Right renal pelvis (tissue), 4 donors: ENCODE measurements around the gene OSBPL1A. TPM values are rescaled to one million over a fixed set of nuclear protein-coding genes. Genes with fewer than 3 reads are reported as not detected.
"Not testable (repeated sequence)": the region's sequence is repeated elsewhere in the genome, so short reads cannot be mapped to it uniquely, and the experiment has no call there.

Experiments
- DNase-seq, 4 donors: peaks; one replicate each; pipeline ENCODE4 v3.0.0-alpha.2; 2013; ENCODE audit warnings: low read depth in 4 of 4, low spot score in 3 of 4, missing footprints in 1 of 4
- polyA plus RNA-seq, 4 donors: library from polyadenylated mRNA; unstranded; fragments of 120-200 nt; gene quantifications; one replicate each; pipeline ENCODE4 v1.2.1, GENCODE V29; 2013; ENCODE audit not compliant: insufficient read length in 4 of 4

OSBPL1A gene
- polyA plus RNA-seq, 4 donors, result 51.2 to 57.4 (median 52.4) TPM

DNA sequence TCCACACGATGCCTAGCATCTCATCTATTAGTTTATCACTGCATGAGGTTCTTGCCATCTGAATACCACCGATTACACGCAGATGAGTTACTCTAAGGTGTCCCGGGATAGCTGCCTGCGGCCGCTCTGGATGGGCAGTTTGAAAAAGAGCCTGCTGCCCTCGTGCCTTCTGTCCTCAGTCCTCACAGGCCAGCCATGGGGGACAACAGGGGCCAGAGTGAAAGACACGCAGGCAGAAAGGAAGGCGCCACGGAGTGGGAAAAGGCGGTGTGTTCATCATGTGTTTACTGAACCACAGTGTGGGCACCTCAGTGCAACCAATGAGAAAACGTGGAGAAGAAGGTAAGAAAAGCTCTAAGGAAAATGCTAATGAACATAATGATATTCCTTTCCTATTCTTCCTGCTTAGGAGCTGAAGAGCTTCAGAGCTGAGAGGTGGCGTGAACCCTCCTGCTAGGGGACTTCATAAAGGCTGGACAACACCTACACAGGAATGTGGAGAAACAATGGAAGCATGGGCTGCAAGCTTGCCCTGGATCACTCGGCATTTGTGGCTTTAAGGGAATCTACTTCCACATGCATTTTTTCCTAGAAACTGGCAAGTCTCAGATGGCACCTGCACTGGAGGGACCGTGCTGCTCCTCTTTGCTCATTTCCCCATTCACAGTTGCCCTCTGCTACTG is 207.8 kb downstream of the OSBPL1A start:
- no peak for DNase-seq

DNA sequence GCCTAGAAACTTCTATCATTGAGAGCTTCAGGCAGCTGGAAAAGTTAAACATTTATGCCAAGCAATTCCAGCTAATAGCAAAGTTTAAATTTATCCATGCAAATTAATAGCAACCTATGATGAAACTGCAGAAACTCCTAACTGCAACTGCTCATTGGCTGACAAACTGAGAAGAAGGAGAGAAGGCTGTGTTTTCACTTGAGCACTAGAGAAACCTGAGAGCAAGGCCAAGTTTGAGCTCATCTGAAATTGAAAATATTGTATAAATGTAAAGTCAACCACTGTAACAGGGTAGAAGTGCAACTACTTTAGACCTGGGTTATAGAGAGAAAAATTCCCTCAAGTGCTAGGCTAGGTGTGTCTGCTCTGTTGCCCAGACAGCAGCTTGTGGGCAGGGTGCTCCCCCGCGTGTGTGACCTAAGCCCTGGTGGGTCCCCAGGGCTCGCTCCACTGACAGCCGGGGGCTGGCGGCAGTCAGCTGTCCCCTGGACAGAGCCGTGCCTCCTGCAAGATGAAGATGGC is 208.6 kb downstream of the OSBPL1A start:
- no peak for DNase-seq

DNA sequence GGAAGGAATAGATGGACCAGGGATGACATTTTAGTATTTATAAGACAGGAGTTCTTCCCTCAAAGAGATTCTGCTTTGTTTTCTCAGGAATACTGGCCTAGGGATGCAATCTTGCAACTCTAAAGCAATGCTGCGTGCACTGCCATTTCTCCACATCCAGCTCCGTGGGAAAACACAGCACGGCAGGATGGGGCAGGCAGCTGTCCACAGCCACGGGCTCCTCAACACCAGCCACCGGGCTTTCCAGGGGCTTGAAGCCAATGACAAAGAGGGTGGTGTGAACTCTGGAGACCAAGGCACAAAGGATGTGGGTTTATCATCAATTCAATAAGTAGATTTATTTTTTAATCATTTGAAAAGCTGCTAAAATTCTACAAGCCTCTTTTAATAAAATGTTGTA is 209.5 kb downstream of the OSBPL1A start:
- DNase-seq, result no peak

DNA sequence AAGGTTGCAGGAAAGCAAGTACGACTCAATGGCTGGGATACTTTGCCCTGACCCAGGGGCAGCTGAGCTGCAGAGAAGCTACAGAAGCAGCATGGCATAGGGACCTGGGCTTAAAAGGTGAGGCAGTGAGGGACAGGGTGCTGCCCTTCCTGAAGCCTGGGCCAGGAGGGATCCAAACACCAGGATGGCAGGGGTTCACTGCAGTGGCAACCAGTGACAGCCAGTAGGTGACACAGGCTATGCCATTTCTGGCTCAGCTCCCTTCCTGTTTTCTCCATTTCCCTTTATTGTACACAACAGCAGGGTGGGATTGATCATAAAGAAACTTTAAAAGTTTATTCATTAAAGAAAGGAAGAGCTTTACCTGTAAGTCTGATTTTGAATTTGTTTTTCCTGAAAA is 209.9 kb downstream of the OSBPL1A start:
- no peak for DNase-seq

DNA sequence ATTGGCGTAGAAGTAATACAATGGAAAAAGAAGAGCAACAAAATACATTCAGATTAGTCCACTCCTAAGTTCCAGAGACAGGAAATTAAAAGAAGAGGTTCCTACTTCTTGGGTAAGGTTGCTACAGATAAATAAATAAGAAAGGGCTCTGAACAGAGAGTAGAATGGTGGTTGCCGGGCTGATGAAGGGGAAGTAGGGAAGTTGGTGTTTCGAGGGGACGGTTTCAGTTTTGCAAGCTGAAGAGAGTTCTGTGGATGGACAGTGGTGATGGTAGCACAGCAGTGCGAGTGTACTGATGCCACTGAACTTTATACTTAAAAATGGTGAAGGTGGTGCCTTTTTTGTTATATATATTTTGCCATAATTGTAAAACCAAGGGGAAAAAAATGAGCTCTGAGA is 210.6 kb downstream of the OSBPL1A start:
- DNase-seq, result no peak

DNA sequence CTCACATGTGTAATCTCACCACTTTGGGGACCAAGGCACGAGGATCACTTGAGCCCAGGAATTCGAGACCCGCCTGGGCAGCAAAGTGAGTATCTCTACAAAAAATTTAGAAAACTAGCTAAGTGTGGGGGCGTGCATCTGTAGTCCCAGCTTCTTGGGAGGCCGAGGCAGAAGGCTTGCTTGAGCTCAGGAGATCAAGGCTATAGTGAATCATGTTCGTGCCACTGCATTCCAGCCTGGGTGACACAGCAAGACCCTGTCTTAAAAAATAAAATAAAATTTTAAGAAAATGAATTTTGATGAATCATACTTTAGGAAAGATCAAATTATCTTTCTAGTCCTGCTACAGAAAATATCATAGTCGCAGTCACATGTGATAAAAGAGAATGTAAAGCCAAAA is 211.8 kb downstream of the OSBPL1A start:
- no peak for DNase-seq

DNA sequence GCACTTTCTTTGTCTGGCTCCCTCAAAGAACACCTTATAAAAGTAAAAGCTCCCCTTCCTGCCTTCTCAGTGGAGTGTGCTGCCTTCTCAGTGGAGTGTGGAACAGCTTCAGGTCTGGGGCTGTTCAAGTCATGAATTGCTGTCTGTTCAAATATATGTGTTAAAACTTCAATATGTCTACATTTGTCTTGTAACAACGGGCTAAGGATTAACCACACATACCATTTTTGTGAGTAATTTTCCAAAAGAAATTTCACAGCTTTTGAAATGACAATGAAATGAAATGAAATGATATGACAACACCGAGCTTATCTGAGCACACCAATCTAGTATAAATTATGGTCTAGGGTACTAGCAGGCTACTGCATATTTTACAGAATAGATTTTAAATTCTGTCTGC is 215.8 kb downstream of the OSBPL1A start:
- no peak for DNase-seq

DNA sequence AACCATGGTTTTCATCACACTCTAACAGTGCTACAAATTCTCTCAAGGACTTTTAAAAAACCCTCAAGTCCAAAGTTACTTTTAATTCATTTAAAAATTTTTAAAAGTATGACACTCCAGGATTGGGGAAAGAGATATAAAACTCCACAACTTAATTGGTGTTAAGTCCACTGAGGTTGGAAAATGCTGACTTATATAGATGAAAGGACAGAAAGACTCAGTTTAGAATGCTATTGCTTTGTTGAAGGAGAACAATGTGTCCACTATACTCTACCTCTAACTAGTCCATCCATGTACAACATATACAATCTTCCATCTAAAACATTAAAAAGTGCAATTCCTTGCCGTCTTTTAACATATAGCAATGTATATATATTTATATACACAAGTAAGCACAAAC is 217.6 kb downstream of the OSBPL1A start:
- no peak for DNase-seq

DNA sequence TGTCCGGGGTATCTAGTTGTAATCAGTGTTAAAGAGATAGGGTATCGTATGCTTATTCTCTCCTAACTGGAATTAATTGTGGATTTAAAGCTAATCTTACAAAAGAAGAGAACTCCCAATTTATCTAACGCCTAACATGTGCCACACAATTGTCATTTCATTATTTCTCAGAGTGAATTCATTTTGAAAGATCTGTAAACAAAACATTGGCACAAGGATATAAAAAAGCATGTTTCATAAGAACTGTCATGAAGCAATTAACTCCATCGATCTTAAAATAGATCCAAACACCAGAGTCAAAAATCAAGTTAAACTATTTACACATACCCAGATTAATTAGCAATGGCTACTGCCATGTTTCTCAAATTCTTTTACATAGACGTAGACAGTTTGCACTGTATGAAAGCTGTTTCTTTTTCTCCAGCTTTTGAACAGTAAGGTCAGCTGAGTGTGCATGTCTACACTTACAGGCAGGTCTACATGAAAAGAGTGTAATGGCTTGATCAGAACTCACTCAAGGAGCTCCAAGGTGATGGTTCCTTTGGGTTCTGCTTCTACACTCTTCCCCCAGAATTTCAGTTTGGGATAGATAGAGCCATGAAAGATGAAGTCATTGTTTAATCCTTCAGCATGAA is 220.0 kb downstream of the OSBPL1A start:
- DNase-seq, result no peak

DNA sequence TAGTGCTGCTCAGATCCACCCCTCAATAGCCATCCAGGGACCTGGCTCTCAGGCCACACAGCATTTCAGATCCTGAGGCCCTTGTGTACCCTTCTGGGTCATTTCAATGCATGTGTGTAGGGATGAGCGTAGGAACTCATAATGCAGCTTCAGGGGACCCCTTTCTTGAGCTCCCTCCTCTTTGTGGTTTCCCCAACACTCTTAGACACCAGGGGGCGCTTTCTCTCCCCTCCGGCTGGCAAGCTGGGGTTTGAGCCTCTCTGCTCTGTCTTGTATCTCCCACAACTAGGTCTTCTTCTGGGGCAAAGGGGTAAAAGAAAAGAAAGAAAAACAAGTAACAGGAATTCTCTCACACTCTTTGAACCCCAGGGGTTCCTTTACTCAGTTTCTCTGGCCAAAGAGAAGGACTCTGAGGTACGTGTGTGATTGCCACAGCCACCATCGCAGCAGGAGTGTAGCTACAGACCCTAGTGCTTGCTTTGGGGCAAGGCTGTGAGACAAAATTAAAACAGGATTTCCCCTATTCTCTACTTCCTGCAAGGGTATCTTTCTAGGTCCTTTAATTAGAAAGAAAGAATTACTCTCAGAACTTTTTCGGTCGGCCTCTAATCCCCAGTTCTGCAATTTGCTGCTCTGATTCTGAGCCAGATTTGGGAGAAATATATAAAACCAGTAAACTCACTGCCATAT is 220.8 kb downstream of the OSBPL1A start:
- DNase-seq, result peak in 2 of 4 donors; percentile 18 to 27

DNA sequence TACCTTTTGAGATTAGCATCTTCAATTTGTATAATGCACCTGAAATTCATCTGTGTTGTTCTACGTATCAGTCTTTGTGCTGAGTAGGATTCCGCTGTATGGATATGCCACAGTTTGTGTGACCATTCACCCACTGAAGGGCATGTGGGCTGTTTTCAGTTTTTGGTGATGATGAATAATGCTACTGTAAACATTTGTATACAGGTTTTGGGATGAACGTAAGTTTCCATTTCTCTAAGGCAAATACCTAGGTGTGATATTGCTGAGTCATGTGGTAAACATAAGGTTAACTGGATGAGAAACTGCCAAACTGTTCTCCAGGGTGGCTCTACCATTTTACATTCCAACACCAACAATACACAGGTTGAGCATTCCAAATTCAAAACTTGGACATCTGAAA is 223.6 kb downstream of the OSBPL1A start:
- no peak for DNase-seq

DNA sequence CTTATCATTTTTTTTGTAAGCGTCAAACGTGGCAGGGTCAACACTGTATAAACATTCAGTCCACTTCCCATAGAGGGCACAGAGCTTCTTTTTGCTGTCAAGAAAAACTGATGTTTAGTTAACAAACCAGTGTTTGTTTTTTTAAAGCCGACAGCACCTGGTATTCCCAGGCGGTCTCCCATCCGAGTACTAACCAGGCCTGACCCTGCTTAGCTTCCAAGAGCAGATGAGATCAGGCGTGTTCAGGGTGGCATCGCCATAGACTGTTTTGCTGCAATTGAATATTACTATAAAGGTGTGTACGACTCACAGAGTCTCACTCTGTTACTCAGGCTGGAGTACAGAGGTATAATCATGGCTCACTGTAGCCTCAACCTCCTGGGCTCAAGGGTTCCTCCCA is 227.3 kb downstream of the OSBPL1A start:
- DNase-seq, result no peak

DNA sequence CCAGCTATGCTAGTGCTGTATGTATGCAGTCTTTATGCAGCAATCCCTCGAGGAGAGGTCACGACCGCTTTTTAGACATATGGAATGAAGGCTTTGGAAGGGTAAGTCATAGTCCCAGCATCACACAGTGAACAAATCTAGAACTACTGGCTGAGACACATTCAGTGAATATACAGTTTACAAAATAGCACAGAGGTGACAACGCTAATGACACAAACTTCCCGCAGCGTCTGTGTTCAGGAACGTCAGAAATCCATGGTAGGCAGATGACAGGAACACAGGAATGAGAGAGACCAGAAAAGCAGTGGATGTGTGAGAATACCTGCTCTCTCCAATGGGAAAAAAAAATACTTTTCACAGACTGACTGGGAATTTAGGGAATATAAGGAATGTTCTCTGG is 229.1 kb downstream of the OSBPL1A start:
- DNase-seq, result no peak

DNA sequence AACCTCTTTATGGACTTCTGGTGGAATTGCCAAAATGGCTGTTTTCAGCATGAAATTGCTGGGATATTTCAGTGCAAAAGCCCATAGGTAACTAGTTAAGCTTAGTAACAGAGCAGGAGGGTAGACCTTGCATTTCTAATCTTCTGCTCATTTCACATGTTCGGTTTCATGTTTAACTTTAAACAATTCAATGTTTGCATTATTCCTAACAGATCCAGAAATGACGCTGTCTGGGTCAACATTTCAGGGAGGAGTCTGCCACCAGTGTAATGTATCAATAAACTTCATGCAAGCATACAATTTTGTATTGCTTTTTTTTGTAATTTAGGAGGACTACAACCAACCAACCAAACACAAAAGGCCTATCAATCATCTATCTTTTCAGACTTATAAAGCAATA is 236.3 kb downstream of the OSBPL1A start:
- no peak for DNase-seq

DNA sequence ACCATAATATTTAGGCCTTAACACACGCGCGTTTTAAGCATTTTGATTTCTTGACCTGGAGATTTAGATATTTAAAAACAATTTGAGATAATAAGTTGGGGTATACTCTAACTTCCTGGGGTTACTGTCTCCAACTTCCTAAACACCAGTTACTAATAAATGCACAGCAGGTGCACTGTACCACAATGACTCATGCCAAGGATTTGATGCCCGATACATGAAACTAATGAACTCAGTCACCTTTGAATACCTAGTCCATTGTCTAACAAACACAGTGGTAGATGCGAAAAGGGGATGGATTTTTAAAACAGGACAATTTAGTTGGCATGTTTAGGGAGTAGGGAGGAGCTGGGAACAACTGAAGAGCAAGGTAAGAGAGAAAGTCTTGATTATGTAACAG is 237.5 kb downstream of the OSBPL1A start:
- DNase-seq, result no peak

DNA sequence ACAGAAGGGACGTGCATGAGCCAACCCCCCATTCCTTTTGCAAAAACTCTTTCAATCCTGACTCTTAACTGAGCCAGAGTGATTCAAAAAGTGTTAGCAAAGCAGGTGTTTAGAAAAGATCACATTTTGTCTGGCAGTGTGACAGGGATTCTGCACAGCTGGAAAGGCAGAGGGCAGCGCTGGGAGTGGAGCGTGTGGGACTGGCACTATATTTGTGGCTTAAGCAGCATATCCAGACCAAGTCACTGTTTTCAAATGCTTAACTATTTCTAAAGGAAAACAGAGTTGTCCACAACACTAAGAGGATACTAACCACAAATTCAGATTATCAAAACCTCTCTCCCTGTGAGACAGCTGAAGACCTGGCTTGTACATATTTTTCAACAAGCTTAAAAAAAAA is 239.8 kb downstream of the OSBPL1A start:
- no peak for DNase-seq

DNA sequence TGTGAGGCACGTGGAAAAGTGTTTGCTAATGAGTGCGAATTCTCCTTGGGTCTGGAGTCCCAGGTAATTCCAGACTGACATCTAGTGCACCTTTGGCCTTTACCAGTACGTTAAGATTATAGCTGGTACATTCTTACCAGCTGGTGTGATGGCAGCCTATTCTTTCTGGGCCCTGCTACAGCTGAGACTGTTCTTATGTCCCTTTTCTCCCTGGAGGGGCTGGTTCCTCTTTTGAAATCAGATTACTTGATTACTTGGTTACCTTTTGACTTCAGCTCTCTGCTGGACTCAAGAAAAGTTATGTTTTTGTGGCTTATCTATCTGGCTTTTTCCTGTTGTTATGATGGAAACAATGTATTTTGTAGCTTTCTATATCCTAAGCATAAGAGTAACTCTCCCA is 244.2 kb downstream of the OSBPL1A start:
- DNase-seq, result no peak

DNA sequence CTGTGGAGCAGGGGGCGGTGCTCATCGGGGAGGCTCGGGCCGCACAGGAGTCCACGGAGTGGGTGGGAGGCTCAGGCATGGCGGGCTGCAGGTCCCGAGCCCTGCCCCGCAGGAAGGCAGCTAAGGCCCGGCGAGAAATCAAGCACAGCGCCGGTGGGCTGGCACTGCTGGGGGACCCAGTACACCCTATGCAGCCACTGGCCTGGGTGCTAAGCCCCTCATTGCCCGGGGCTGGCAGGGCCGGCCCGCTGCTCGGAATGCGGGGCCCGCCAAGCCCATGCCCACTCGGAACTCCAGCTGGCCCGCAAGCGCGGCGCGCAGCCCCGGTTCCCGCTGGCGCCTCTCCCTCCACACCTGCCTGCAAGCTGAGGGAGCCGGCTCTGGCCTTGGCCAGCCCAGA is 248.0 kb downstream of the OSBPL1A start:
- not testable (repeated sequence) for DNase-seq

DNA sequence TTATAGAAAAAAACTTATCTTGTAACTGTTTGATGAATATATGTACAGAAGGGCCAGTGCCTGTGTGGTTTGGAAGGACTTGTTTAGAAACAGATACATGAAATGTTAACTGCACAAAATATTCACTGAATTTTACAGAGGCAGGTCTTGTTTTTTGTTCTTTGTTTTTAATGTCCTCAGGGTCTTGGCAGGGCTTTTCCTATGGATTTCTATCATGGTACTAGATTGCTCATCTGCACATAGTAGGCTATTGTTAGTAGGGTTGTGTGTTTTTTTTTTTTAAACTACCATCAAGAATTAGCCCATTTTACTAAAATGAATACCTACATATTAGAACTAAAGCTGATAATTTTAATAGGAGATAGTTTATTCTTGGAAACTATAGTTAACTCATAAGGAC is 255.2 kb downstream of the OSBPL1A start:
- DNase-seq, result no peak

DNA sequence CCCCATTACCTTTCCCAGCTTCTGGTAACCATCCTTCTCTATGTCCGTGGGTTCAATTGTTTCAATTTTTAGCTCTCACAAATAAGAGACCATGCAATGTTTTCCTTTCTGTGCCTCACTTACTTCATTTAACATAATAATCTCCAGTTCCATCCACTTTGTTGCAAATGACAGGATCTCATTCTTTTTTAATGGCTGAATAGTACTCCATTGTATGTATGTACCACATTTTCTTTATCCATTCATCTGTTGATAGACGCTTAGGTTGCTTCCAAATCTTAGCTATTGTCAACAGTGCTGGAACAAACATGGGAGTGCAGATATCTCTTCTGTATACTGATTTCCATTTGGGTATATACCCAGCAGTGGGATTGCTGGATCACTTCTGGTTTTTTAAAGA is 256.9 kb downstream of the OSBPL1A start:
- DNase-seq, result no peak

DNA sequence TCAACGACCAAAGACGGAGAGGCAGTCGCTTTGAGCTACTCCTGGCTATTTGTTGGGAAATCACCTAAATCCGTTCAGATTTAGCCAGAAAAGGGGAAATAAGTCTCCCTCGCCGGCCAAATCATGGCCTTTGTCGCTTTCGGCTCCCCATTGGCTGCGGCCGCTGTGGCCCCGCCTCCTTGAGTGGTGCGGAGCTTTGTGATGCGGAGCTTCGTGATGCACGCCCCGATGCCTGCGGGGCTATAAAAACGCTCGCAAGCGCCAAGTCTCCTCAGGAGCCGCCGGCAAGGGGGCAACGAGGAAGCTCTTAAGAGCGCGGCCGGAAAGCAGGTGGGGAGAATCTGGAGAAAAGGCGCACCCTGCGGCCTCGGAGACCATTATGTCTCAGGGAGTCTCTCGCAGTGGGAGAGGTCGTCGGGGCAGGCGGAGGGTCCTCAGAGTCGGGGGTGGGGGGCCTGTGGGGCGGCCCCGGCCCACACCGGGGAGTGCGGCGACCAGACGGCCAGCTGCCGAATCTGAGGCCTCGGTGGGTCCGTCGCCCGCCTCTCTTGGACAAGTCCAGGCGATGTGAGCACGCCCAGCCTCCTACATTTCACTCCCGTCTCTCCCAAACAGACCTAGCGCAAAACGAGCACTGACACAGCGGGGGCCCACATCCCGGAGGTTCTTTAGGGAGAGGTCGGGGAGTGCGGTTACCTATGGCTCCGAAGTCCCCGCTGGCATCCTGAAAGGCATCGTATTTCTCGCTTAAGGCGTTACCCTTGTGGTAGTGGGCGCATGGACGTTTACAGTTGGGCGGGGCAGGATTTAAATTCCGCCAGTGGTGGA is 258.6 kb downstream of the OSBPL1A start, which contains the start of gene CABYR:
Gene CABYR, plus strand, starts transcription at position 274 of the 828 bp plus-strand sequence. CDS start 4,053 bp downstream, outside the sequence.
- peak; percentile 50 to 66 (median 57) for DNase-seq
